C4-2B (cell line): ENCODE measurements around the gene P4HTM.

Experiments
- H3K27ac ChIP-seq: fragments of 450-650 bp; 2 replicates; pipeline ENCODE4 v1.5.1; 2017
- ZFX ChIP-seq: fragments of 450-650 bp; IDR thresholded peaks from 2 replicates; pipeline ENCODE4 v1.6.1; 2017
- TF ChIP-seq, protein P1 (sequence below): fragments of 450-650 bp; conservative IDR thresholded peaks from 2 replicates; pipeline ENCODE4 v1.5.1; 2017; ENCODE audit warnings: mild to moderate bottlenecking

The P4HTM gene, protein sequence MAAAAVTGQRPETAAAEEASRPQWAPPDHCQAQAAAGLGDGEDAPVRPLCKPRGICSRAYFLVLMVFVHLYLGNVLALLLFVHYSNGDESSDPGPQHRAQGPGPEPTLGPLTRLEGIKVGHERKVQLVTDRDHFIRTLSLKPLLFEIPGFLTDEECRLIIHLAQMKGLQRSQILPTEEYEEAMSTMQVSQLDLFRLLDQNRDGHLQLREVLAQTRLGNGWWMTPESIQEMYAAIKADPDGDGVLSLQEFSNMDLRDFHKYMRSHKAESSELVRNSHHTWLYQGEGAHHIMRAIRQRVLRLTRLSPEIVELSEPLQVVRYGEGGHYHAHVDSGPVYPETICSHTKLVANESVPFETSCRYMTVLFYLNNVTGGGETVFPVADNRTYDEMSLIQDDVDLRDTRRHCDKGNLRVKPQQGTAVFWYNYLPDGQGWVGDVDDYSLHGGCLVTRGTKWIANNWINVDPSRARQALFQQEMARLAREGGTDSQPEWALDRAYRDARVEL

GRCh38 chr3:48989796-48990635 is at the start of gene P4HTM:
P4HTM (plus strand) TSS chr3:48990241; CDS start chr3:48990257, 16 bp downstream.
- TF ChIP-seq ZFX, result peak; percentile 92
- TF ChIP-seq, protein P1, sequence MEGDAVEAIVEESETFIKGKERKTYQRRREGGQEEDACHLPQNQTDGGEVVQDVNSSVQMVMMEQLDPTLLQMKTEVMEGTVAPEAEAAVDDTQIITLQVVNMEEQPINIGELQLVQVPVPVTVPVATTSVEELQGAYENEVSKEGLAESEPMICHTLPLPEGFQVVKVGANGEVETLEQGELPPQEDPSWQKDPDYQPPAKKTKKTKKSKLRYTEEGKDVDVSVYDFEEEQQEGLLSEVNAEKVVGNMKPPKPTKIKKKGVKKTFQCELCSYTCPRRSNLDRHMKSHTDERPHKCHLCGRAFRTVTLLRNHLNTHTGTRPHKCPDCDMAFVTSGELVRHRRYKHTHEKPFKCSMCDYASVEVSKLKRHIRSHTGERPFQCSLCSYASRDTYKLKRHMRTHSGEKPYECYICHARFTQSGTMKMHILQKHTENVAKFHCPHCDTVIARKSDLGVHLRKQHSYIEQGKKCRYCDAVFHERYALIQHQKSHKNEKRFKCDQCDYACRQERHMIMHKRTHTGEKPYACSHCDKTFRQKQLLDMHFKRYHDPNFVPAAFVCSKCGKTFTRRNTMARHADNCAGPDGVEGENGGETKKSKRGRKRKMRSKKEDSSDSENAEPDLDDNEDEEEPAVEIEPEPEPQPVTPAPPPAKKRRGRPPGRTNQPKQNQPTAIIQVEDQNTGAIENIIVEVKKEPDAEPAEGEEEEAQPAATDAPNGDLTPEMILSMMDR, result peak; percentile 46
- H3K27ac ChIP-seq, result peak within 1 kb of the TSS; percentile 98

- H3K27ac ChIP-seq, result no peak overlapping the region
- TF ChIP-seq, protein P1, result no peak
- TF ChIP-seq ZFX, result no peak
Measured at GRCh38 chr3:48945432-48945831, 44.6 kb upstream of the P4HTM start.

- TF ChIP-seq, protein P1, result no peak
- no peak for TF ChIP-seq ZFX
- no peak overlapping the region for H3K27ac ChIP-seq
Measured at GRCh38 chr3:48945891-48946549, 44.0 kb upstream of the P4HTM start.

DNA sequence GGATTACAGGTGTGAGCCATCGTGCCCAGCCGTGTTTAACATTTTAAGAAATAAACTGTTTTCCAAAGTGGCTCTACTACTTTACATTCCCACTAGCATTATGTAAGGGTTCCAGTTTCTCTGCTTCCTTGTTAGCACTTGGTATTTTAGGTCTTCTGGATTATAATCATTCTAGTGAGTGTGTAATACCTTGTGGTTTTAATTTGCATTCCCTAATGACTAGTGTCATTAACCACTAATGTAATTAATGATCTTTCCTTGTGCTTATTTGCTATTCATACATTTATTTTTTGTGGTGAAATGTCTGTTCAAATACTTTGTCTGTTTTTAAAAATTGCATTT is 40.7 kb upstream of the P4HTM start:
- H3K27ac ChIP-seq, result peak overlapping the region; percentile 56
- no peak for TF ChIP-seq ZFX
- TF ChIP-seq, protein P1, result no peak

GRCh38 chr3:48950051-48950450 is 40.0 kb upstream of the P4HTM start:
- TF ChIP-seq, protein P1, result no peak
- TF ChIP-seq ZFX, result no peak
- no peak overlapping the region for H3K27ac ChIP-seq

DNA sequence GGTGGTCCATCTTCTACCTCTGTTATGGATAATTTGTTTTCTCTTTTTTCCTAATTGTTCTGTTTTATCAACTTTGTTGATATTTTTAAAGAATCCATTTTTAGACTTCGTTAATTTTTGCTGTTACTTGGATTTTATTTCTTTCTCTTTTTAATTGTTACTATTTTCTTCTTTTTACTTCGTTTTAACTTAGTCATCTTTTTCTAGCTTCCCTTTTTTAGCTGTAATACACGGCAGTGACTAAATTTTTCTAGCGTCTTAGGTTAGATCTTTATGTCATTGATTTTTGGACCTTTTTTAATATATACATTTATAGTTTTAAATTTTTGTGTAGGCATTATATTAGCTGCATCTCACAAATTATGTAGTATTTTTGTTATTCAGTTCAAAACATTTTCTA is 38.3 kb upstream of the P4HTM start:
- TF ChIP-seq, protein P1, result no peak
- TF ChIP-seq ZFX, result no peak
- H3K27ac ChIP-seq, result no peak overlapping the region
